PFSK-1 (cell line): ENCODE results near the gene WFDC6.

ENCODE experiments used
- FOXP2 ChIP-seq: optimal IDR thresholded peaks from 2 replicates; pipeline ENCODE3; 2011; ENCODE audit warnings: borderline replicate concordance, control low read depth, inconsistent platforms; ENCODE audit not compliant: insufficient read depth; ENCODE audit errors: extremely low read length, extremely low read depth
- POLR2AphosphoS5 ChIP-seq: IDR thresholded peaks from 2 replicates; pipeline ENCODE4 v1.6.1; 2012; ENCODE audit warnings: low read depth, mild to moderate bottlenecking, control low read depth, low read length, moderate library complexity
- SIN3A ChIP-seq: IDR thresholded peaks from 2 replicates; pipeline ENCODE4 v1.6.1; 2012; ENCODE audit warnings: mild to moderate bottlenecking, low read length, moderate library complexity, borderline replicate concordance; ENCODE audit not compliant: insufficient read depth
- TAF1 ChIP-seq: IDR thresholded peaks from 2 replicates; pipeline ENCODE4 v1.6.1; 2012; ENCODE audit warnings: low read length, control low read depth, borderline replicate concordance; ENCODE audit not compliant: insufficient read depth
- TF ChIP-seq, protein P1 (sequence below), 2 experiments: IDR thresholded peaks; 2 replicates each; pipeline versions ENCODE4 v1.6.1 to v1.8.0; 2011 to 2012; ENCODE audit warnings: low read depth in 2 of 2, low read length in 2 of 2, control low read depth in 1 of 2, inconsistent platforms in 1 of 2, mild to moderate bottlenecking in 1 of 2, moderate library complexity in 1 of 2; ENCODE audit not compliant: insufficient read depth in 1 of 2

DNA sequence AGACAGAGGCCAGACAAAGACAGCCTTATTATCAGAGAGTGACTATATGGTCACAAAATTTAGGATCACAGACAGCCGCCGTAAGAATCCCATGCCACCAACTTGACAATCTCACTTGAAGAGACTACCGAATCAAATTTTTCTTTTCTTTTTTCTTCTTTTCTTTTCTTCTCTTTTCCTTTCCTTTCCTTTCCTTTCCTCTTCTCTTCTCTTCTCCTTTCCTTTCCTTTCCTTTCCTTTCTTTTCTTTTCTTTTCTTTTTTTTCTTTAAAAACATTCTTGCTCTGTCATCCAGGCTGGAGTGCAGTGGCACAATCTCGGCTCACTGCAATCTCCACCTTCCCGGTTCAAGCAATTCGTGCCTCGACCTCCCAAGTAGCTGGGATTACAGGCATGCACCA, 9.1 kb upstream of the WFDC6 start:
- TF ChIP-seq POLR2AphosphoS5 (no peak), TAF1 (no peak), SIN3A (no peak), FOXP2 (no peak)
- TF ChIP-seq, protein P1, sequence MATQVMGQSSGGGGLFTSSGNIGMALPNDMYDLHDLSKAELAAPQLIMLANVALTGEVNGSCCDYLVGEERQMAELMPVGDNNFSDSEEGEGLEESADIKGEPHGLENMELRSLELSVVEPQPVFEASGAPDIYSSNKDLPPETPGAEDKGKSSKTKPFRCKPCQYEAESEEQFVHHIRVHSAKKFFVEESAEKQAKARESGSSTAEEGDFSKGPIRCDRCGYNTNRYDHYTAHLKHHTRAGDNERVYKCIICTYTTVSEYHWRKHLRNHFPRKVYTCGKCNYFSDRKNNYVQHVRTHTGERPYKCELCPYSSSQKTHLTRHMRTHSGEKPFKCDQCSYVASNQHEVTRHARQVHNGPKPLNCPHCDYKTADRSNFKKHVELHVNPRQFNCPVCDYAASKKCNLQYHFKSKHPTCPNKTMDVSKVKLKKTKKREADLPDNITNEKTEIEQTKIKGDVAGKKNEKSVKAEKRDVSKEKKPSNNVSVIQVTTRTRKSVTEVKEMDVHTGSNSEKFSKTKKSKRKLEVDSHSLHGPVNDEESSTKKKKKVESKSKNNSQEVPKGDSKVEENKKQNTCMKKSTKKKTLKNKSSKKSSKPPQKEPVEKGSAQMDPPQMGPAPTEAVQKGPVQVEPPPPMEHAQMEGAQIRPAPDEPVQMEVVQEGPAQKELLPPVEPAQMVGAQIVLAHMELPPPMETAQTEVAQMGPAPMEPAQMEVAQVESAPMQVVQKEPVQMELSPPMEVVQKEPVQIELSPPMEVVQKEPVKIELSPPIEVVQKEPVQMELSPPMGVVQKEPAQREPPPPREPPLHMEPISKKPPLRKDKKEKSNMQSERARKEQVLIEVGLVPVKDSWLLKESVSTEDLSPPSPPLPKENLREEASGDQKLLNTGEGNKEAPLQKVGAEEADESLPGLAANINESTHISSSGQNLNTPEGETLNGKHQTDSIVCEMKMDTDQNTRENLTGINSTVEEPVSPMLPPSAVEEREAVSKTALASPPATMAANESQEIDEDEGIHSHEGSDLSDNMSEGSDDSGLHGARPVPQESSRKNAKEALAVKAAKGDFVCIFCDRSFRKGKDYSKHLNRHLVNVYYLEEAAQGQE (IDR thresholded peaks at IDR 0.05; ENCODE audit: insufficient read depth in 1 of 2, low read depth in 2 of 2, low read length in 2 of 2) = no peak
